GM19035 (cell line): ENCODE data around the gene PARD3.
"Not testable (repeated sequence)": the region's sequence is repeated elsewhere in the genome, so short reads cannot be mapped to it uniquely, and the experiment has no call there.

Source experiments
- ATAC-seq: cut with Tn5 transposase; IDR thresholded peaks from one replicate; pipeline ENCODE4 v1.9.1; 2021; ENCODE audit not compliant: unreplicated experiment

PARD3 gene

DNA sequence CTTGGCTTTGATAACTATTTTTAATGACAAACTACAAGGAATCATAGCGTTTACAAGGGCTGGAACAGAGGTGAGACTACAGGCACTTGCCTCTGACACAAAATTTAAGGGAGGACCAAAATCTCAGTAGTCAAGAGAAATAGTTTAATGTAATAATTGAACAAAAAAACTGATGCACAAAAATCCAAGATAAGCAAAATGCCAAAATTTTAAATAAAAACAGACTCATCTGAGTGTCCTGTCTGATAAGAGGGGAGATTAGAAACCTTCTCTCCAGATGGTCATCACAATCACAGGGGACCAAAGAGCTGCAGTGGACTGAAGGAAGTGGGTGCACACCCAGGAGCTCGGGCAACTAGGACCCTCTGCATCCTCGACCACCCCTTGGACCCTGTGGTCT is 70.5 kb downstream of the PARD3 start:
- ATAC-seq, result no peak

DNA sequence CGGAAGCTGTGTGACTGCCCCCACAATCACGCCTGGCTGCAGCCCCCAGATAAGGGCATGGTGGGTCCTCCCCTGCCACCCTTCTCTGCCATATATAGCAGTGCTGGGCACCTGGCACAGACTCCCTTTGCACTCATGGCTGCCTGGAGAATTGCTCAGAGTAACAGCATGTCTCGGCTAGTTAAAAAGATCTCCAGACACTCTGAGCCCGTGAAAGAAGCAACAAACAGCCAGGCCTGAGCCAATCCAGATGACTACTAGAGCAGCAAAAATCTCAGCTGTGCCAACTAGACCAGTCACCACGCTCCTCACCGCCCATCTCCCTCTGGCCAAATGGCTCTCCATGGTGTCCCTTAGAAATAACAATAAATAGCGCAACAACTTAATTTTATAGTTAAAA is 71.3 kb downstream of the PARD3 start:
- no peak for ATAC-seq

GRCh38 chr10:34742456-34742855 is 72.6 kb downstream of the PARD3 start:
- ATAC-seq, result no peak

- not testable (repeated sequence) for ATAC-seq
These were observed 74.0 kb downstream of the PARD3 start for GRCh38 chr10:34741087-34741486.

- no peak for ATAC-seq
These were observed 74.8 kb downstream of the PARD3 start for GRCh38 chr10:34740321-34740720.

- ATAC-seq, result no peak
These were observed 75.2 kb downstream of the PARD3 start for GRCh38 chr10:34739915-34740314.

DNA sequence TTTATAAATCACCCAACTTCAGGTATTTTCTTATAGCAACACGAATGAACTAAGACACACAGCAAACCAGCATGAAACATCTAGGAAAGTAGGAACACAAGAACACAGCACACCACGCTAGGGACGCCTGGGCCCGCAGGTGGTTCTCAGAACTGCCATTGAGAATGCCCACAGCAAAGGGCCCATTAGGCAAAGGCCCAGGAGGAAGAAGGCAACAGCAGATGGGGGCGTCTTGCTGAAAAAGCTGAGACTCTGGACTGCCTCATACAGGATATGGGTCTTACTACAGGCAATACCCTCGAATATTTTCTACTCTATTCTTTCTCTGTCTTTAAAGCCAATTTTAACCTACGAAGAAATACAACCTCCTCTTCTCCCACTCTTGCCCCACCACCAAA is 77.3 kb downstream of the PARD3 start:
- ATAC-seq, result no peak

GRCh38 chr10:34736976-34737771 is 77.9 kb downstream of the PARD3 start:
- ATAC-seq, result no peak

GRCh38 chr10:34734918-34735317 is 80.2 kb downstream of the PARD3 start:
- ATAC-seq, result no peak

GRCh38 chr10:34732926-34733325 is 82.2 kb downstream of the PARD3 start:
- ATAC-seq, result no peak

DNA sequence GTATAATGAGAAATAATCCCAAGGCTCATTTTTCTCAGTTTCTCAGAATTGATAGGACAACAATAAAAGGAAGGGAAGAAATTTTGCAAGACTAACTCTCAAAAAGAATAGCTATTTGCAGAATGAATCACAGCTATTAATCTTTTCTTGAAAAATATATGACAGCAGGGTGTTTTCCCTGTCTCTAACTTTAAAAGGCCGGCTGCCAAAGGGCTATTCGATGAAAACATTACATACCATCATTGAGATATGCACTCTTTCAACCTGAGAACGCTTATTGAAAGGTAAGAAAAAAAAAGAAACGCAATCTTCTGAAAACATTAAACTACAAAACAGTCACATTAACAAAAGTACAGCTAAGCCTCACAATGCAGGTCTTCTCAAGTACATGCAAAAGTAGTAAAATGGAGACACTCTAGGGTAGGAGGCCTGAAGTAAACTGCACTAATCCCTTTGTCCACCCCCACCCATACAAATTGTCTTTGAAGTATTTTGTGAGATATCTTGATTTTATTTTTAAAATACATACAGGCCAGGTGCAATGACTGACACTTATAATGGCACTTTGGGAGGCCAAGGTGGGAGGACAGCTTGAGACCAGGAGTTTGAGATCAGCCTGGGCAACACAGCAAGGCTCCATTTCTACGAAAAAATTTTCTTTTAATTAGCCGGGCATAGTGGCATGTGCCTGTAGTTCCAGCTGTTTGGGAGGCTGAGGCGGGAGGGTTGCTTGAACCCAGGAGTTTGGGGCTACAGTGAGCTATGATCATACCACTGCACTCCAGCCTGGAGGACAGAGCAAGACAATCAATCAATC is 83.0 kb downstream of the PARD3 start:
- no peak for ATAC-seq

- no peak for ATAC-seq
These were observed 83.9 kb downstream of the PARD3 start for GRCh38 chr10:34731213-34731612.

DNA sequence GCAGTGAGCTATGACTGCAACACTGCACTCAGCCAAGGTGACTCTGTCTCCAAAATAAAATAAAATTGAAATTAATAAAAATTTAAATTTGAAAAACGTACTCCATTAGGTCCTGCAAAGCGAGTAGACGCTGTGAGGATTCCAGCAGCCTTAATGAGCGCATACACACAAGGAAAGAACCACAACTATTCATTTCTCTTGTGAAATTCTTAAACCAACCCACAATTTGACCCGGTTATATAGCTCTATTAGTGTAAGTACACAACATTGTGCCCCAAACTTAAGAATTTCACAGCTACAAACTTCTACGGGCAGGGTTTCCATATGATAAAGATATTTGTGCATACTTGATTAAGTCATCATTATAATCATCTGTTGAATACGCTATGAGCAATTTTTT is 84.4 kb downstream of the PARD3 start:
- no peak for ATAC-seq

- ATAC-seq, result no peak
These were observed 85.5 kb downstream of the PARD3 start for GRCh38 chr10:34729619-34730018.

- ATAC-seq, result no peak
These were observed 86.7 kb downstream of the PARD3 start for GRCh38 chr10:34728361-34728760.

DNA sequence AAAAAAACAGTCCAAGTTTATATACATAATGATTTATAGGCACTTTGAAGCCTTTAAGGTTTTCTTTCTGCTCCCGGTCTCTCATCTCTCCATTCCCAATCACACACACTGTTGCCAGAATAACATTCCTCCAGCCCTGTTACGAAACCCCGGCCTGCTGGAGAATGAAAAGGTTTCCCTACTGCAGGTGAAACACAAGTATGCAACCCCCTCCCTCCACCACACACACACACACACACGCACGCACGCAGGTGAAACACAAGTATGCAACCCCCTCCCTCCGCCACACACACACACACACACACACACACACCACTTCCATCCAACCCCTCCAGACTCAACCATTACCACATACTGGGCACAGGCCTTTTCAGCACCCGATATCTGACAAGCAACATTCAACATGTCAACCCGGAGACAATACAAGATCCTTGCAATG is 87.5 kb downstream of the PARD3 start:
- no peak for ATAC-seq

DNA sequence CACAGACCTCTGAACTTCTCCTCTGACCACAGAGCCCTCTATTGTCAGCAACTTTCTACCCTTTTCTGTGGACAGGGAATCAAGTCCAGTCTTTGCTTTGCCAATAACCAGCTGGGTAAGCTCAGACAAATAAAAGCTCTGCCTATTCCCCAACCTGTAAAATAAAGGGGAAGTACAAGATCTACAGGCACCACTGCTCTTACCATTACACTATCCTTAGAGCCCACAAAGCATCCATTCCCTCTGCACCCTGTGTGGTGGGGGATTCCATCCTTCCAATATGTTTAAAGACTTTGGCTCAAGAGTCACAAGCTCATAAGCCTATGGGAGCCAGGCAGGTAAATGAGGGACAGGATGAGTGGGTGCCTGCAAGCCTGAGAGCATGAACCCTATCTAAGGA is 88.2 kb downstream of the PARD3 start:
- no peak for ATAC-seq

DNA sequence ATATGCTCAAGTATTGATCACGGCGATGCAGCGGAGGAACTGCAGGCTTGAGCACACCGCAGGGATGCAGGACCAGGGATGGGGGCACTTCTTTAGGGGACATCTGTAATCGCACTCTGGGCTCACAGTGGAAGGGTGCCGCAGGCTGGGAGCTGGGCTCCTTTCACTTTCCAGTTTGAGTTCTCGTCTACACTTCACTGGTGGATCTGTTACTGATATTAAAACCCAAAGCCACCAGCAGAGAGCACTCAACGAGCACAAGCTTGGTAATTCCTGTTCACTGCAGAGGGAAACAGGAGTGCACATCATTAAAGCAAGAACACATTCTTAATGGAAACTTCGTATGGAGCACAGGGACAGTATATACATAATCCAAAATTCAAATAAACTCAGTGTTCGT is 91.3 kb downstream of the PARD3 start:
- no peak for ATAC-seq

GRCh38 chr10:34722404-34722803 is 92.7 kb downstream of the PARD3 start:
- no peak for ATAC-seq

GRCh38 chr10:34721208-34721840 is 93.8 kb downstream of the PARD3 start:
- ATAC-seq, result no peak

- no peak for ATAC-seq
These were observed 95.3 kb downstream of the PARD3 start for GRCh38 chr10:34719746-34720145.

GRCh38 chr10:34719328-34719727 is 95.8 kb downstream of the PARD3 start:
- no peak for ATAC-seq
